H1 (cell line): ENCODE data around the gene CLPSL2. TPM values are rescaled to one million over a fixed set of nuclear protein-coding genes. Genes with fewer than 3 reads are reported as not detected.

Experiments used
- ASH2L ChIP-seq: fragments of 200-600, 300-600 bp; sonication (generic); IDR thresholded peaks from one replicate; pipeline ENCODE4 v1.7.1; 2017; ENCODE audit warnings: low read length
- BACH1 ChIP-seq: IDR thresholded peaks from 2 replicates; pipeline ENCODE4 v1.6.1; 2012; ENCODE audit warnings: low read length, improper control_type of control experiment
- CHD1 ChIP-seq: IDR thresholded peaks from 2 replicates; pipeline ENCODE4 v1.6.1; 2012; ENCODE audit warnings: low read depth, low read length, improper control_type of control experiment
- CHD2 ChIP-seq: IDR thresholded peaks from 2 replicates; pipeline ENCODE4 v1.6.1; 2012; ENCODE audit warnings: low read length, improper control_type of control experiment
- CHD7 ChIP-seq: fragments of 300-600 bp; sonication (generic); IDR thresholded peaks from 2 replicates; pipeline ENCODE4 v1.7.1; 2012; ENCODE audit warnings: low read length, moderate library complexity, mild to moderate bottlenecking, inconsistent platforms; ENCODE audit not compliant: insufficient replicate concordance
- E2F6 ChIP-seq: IDR thresholded peaks from 2 replicates; pipeline ENCODE4 v1.6.1; 2012; ENCODE audit warnings: inconsistent platforms
- GABPA ChIP-seq: IDR thresholded peaks from 2 replicates; pipeline ENCODE4 v1.6.1; 2011; ENCODE audit warnings: mild to moderate bottlenecking, low read length, moderate library complexity, borderline replicate concordance; ENCODE audit not compliant: insufficient read depth
- GTF2F1 ChIP-seq: IDR thresholded peaks from 2 replicates; pipeline ENCODE4 v1.6.1; 2012; ENCODE audit warnings: low read depth, low read length, improper control_type of control experiment, borderline replicate concordance
- KDM5A ChIP-seq: fragments of 200-600 bp; IDR thresholded peaks from 2 replicates; pipeline ENCODE4 v1.7.1; 2012; ENCODE audit warnings: mild to moderate bottlenecking, low read length, inconsistent platforms, mixed read lengths
- MAFK ChIP-seq: IDR thresholded peaks from 2 replicates; pipeline ENCODE4 v1.6.1; 2012; ENCODE audit warnings: low read depth, mild to moderate bottlenecking, improper control_type of control experiment, low read length
- NRF1 ChIP-seq: IDR thresholded peaks from 2 replicates; pipeline ENCODE4 v1.6.1; 2011; ENCODE audit warnings: mild to moderate bottlenecking, low read depth, low read length, improper control_type of control experiment
- RFX5 ChIP-seq: IDR thresholded peaks from 2 replicates; pipeline ENCODE4 v1.6.1; 2011; ENCODE audit warnings: low read depth, low read length, improper control_type of control experiment, borderline replicate concordance
- polyA plus RNA-seq, 7 experiments: library from polyadenylated mRNA; depleted of rRNA in 3 of 7; stranded (reverse) in 5 of 7; unstranded in 2 of 7; fragments of >200 nt in 5 of 7; fragments of 200-250 nt in 2 of 7; gene quantifications; 1 replicate in 5 of 7; 2 replicates in 1 of 7; 4 replicates in 1 of 7; pipeline versions ENCODE4 v1.2.1 to v1.2.3, GENCODE V29; 2011 to 2013; ENCODE audit warnings: missing spikeins in 2 of 7, mixed read lengths in 2 of 7
- total RNA-seq: library from RNA; stranded (reverse); fragmentation: NEBNext Ultra II Directional; extraction: Animal tissue kit (Norgen Biotek cat#: 25700); gene quantifications from 2 replicates; pipeline ENCODE4 v1.2.1, GENCODE V29; 2021

The CLPSL2 gene
- total and polyA plus RNA-seq, 2 of the 8 experiments (the other 6 are each of a cell fraction or from before 2014, with no cell fraction given): 1.4 to 3.4 TPM

- TF ChIP-seq CHD7: no peak
- TF ChIP-seq NRF1: no peak
- TF ChIP-seq ASH2L: no peak
- no peak for TF ChIP-seq CHD1
- no peak for TF ChIP-seq E2F6
- TF ChIP-seq KDM5A: no peak
- TF ChIP-seq MAFK: no peak
- no peak for TF ChIP-seq GABPA
- no peak for TF ChIP-seq CHD2
- TF ChIP-seq RFX5: no peak
- TF ChIP-seq BACH1: no peak
- no peak for TF ChIP-seq GTF2F1
Measured at GRCh38 chr6:35782424-35782823, 6.0 kb downstream of the CLPSL2 start (continued).
